Ovary (tissue), 3 donors: ENCODE data around the gene ISLR2.

Experiments used
- EP300 ChIP-seq: sonication (generic); formaldehyde crosslinking; IDR thresholded peaks from one replicate; pipeline ENCODE4 v1.6.1; 2017; ENCODE audit warnings: antibody characterized with exemption
- POLR2A ChIP-seq: fragments of 450-650 bp; IDR thresholded peaks from one replicate; pipeline ENCODE4 v1.6.1; 2017; ENCODE audit warnings: antibody characterized with exemption, mild to moderate bottlenecking, moderate library complexity
- TF ChIP-seq, protein P1 (sequence below), 3 donors: fragments of 450-650 bp in 2 of 3; fragments of 200-600 bp in 1 of 3; IDR thresholded peaks; one replicate each; pipeline versions ENCODE4 v1.5.1 to v1.8.0; 2016 to 2022; ENCODE audit warnings: antibody characterized with exemption in 3 of 3, mild to moderate bottlenecking in 1 of 3
- donor health status: DM: no; HTN: no; CAD: no.

DNA sequence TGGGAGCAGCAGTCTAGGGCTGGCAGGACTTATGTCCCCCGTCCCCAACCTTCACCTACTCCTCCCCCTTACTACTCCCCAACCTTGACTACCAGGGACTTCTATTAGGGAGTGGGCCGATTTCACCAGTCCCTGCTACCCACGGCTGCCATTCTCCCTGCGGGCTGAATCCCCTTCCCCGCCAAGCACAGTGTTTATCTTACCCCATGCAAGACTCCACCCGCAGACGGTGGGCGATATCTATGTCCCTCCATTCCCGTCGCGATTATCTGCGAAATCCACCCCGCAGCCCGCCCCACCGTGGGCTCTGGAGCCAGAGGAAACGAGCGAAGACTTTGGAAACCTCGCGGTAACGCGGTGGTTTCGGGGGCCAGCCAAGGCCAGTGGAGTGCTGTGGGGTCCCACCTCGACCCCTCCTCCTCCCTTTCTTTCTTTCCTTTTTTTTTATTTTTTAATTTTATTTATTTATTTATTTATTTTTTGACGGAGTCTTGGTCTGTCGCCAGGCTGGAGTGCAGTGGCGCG is 4.7 kb downstream of the ISLR2 start:
- TF ChIP-seq, protein P1, sequence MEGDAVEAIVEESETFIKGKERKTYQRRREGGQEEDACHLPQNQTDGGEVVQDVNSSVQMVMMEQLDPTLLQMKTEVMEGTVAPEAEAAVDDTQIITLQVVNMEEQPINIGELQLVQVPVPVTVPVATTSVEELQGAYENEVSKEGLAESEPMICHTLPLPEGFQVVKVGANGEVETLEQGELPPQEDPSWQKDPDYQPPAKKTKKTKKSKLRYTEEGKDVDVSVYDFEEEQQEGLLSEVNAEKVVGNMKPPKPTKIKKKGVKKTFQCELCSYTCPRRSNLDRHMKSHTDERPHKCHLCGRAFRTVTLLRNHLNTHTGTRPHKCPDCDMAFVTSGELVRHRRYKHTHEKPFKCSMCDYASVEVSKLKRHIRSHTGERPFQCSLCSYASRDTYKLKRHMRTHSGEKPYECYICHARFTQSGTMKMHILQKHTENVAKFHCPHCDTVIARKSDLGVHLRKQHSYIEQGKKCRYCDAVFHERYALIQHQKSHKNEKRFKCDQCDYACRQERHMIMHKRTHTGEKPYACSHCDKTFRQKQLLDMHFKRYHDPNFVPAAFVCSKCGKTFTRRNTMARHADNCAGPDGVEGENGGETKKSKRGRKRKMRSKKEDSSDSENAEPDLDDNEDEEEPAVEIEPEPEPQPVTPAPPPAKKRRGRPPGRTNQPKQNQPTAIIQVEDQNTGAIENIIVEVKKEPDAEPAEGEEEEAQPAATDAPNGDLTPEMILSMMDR (IDR thresholded peaks at IDR 0.05): no peak
- TF ChIP-seq POLR2A (no peak), EP300 (no peak)
